ENCODE results near the gene RBM33.
"Not testable (repeated sequence)": the region's sequence is repeated elsewhere in the genome, so short reads cannot be mapped to it uniquely, and the experiment has no call there.

The RBM33 gene

DNA sequence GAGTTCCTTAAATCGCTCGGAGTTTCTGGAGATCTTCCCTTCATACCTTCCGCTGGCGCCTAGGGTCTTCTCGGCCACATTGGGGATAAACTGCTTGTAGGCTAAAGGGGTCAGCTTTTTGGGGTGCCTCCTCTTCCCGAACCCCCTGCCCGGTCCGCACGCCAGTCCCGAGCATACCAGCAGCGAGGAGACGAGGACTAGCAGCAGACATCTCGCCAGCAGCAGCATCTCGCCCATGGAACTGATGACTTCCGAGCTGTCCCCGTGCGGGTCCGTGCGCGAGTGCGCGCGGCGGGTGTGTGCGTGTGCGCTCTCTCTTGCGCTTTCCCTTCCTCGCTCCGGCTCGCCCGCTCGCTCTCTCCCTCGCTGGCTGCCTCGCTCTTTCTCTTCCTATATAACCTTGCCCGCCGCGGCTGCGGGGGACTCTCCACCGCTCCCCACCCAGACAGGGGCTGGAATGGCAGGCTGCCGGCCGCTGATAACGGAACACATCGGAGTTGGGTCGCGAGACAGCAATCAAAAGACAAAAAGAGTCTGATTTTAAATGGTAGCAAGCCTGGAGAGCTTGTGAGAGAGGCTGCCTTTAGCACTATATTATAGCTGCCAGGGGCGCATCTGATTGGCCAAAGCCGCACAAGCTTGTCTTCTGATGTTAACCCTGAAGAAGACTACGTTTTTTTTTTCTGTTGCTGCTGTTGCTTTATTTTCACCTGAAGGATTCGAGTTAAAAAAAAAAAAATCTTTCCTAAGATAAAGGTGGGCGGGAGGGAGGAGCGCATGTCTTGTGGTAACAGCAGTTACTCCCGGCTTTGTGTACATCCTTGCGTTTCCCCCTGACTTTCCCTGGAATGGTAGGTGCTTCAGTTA lies 167.7 kb downstream of the RBM33 start, which contains the start of gene SHH:
Gene SHH (minus strand): TSS at position 569 of the 867 bp plus-strand sequence. CDS start 341 bp downstream, at position 228.
- DNase-seq = no peak

DNA sequence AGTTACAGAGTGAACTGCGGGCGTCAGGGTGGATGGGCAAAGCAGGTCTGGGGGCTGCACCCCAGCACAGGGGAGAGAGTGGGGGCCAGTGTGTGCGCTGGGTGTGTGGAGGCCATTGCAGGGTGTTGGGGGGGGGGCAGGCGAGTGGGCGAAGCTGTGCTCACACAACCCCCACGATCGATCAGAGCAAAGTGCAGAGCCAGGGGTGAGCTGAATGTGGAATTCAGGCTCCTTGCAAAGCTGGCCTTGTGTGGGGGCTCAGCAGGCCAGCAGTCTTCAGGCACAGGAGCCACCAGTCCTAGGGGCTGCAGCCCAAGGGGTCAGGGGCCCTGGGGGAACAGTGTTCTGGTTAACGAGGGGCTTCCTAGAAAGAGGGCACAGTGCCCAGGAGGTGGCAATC lies 168.7 kb downstream of the RBM33 start:
- no peak for DNase-seq

DNA sequence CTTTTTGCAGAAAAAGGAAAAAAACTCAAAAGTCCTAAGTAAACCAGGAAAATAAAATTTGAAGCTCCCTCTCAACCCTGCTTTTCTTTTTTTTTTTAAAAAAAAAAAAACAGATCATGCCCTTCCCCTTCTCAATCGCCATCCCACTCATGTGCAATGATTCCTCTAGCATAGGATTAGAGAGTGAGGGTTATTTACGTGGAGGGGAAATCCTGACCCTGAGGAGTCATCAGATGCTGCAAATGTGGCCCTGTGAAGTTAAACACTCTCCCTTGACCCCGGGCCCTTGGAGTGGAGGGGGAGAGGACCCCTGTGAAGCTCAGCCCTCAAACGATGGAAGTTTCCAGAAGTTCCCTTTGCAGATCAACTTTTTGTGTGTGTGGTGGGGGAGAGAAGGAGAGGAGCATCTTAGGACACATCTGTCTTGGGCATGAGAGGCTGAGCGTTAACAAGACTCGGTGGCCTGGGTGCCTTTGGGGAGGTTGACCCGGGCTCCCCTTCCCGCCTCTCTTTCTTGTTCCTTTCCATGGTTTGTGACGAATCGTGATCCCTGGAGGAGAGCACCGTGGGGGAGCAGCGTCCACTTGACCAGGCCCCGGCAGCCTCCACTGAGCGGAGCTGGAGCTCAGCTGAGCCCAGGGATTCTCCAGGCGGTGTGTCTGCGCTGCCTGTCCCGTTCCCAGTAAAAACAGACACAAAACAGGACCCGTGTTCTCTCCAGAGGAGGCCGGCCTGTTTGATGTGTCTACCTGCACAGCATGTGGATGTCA lies 169.3 kb downstream of the RBM33 start:
- no peak for DNase-seq

DNA sequence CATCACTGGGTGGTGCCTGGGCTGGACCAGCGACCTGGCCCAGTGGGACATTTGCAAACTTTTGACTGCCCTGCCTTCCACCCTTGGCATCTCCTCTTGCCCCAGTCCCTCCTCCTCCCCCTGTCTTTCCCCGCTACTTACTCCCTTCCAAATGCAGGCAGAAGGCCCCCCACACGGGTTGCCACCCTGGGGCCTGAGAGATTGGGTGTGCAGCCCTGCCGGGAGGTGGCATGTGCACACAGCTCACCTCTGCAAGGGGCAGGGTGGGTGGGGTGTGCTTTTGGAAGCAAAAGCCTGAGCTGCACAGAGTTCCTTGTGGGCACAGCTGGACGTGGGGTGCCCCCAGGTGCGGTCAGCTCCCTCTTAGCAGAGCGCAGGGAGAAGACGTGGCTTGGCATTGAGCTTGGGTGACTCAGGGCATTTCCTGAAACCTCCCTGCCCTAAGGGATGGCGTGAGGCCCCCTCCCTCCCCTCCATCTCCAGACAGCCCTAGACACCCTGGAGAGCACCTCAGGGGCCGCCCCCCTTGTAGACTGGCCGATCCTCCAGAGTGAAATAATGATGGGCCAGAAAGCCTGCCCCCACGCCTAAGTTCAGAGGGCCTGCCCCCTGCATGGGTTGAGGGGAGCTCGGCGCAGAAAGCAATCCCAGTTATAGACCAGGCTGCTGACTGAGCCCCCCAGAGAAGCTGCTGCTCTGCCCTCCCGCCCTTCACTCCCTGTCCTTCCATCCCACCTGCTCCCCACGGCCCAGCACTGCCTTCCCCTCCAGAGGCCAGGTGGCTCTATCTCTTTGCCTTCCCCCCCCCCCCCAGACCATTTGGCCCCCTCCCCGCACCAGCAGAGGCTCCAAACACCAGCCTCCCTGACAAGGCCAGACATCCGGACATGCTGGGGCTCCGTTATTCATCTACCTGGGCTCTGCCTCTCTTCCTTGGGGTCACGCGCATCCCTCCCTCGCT lies 170.1 kb downstream of the RBM33 start:
- no peak for DNase-seq

DNA sequence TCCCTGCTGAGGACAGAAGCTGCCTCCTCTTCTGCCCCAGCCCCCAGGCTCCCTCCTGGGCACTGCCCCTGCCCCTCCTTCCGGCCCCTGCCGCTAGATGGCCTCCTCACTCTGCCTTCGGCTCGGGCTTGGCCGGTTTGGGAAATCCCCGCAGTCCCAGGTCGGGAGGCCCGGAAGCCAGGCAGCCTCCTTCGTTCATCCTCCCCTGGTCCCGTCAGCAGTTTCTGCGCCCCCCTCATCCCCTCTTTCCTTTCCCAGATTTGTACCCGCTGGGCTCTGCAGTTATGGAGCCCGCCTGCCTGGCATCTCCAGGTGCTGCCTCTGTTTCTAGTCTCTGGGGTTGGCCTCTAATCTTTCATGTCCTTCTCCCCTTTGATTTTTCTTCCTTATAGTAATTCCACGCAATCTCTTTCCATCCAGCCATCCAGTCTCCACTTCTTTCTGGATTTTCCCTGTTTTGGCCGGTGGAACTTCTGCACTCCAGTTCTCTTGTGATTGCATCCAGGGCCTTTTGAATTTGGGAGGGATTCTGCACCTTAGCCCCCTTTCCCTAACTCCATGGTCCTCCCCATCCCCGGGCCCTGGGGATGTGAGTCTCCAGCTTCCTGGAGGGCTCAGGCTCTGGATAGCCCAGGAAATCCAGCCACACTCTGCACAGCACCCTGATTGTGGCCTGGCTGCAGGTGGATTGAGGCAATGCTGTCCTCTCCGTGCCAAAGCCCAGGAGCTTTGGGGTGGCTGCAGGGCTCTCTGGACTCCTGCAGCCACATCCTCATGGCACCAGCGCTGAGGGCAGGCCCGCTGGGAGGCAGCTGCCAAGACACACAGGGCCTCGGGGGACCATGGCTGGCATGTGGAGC lies 171.1 kb downstream of the RBM33 start:
- peak; percentile 89 for DNase-seq

DNA sequence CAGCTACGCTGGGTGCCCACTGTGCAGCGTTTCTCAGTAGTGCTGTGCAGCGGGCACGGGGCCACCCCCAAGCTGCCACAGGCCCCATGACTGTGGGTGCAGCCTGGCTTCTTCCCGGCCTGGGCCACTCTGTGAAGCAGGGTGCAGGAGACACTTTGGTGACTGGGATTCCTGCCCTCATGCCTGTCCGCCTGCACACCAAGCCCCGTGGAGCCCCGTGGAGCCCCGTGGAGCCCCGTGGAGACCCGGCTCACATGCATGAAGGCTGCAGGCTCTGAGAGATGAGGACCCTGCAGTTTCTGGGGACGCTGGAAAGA lies 171.7 kb downstream of the RBM33 start:
- DNase-seq = no peak

DNA sequence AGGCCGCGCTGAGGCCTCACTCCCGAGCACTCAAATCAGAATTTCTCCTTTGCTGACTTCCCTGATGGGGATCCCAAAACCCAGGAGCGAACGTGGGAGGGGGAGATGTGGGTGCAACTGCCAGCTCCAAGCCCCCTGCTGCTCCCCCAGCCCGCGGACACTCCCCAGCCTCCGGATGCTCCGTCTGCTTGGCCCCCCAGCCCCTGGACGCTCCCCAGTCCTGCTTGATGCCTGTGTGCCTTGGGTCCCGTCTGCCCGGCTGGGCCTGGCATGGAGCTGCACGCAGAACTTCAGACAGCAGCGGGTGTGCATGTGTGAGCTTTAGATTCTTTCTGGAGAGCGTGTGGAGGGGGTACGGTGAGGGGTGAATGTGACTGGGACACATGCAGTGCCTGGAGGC lies 172.5 kb downstream of the RBM33 start:
- no peak for DNase-seq

DNA sequence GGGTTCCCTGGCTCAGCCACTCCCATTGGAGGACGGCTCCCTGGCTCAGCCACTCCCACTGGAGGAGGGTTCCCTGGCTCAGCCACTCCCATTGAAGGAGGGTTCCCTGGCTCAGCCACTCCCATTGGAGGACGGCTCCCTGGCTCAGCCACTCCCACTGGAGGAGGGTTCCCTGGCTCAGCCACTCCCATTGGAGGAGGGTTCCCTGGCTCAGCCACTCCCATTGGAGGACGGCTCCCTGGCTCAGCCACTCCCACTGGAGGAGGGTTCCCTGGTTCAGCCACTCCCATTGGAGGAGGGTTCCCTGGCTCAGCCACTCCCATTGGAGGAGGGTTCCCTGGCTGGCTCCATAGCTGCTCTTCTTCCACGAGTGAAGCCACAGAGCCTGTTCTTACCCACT lies 173.1 kb downstream of the RBM33 start:
- not testable (repeated sequence) for DNase-seq

DNA sequence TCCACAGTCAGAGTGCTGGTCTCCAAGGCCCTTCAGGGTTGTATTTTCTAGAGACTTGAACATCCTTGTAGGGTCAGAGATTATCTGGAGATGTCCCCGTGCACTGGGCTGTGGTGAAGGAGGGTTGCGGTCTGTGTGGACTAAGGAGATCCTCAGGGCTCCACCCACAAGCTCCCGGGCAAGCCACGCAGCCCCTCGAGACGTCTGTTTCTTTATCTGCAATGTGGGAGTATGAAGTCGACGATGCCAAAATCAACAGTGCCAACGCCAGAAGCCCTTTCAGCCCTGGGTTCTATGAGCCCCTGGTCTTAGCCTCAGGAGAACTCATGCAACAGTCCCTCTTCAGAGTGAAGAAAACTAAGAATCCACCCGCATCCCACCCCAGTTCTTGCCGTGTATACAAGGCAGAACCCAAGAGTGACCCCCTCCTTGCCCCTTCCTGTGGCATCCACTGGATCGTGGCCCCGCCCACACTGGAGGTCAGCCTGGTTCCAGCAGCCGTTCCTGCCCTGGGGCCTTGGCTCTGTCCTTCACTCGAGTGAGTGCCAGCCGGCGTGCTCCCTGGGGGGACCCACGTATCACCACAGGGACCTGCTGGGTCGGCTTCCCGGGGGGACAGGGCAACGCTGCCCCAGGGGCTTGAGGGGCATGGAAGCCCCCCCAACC lies 173.8 kb downstream of the RBM33 start:
- DNase-seq = no peak

DNA sequence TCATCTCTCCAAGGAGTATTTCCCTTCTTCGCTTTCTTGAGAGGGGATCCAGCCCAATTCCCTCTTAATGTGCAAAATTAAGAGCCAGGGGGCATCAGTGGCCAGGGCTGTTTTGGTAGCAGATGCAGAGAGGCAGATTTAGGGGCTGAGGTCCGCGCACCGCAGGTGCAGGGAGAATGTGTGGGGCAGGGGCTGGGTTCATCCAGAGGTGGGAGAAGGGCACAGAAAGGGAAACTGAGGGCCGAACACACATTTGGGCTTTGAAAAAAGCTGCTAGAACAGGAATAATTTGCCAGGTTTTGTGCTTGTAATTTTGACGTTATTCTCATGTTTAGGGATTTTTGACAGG lies 174.3 kb downstream of the RBM33 start:
- no peak for DNase-seq

DNA sequence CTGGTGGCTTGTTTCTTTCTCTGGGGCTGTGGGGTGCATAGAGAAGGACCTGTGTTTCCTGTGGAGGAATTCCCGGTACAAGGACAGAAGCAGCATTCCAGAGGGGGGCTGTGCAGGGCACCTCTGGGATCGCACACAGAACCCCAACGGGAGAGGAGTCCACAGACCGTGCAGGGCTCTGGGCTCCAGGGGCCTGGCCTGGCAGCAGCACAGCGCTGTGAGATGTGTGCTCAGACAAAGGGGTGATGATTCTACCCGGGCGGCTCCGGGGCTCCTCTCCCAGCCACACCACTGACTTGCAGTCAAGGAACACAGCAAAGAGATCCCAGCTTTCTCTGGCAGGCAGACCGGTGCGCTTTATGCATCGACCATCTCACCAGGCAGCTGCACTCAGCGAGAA lies 174.7 kb downstream of the RBM33 start:
- DNase-seq = no peak

DNA sequence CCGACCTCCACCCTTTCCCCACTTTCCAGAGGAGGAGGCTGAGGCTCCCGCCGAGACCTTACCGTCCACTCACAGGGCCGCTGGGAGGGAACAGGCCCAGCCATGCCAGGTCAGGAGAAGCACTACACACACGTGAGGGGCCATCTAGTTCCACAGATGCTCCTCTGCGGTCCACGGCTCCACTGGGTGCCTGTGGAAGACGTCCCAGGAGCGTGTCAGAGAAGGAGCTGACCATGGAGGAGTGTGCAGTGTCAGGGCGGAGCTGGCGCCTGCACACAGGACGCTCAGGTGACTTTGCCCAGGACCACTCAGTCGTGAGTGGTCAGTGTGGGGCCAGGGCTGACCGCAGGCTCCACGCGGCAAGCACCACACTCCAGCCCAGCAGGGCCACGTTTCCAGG lies 175.8 kb downstream of the RBM33 start:
- no peak for DNase-seq

DNA sequence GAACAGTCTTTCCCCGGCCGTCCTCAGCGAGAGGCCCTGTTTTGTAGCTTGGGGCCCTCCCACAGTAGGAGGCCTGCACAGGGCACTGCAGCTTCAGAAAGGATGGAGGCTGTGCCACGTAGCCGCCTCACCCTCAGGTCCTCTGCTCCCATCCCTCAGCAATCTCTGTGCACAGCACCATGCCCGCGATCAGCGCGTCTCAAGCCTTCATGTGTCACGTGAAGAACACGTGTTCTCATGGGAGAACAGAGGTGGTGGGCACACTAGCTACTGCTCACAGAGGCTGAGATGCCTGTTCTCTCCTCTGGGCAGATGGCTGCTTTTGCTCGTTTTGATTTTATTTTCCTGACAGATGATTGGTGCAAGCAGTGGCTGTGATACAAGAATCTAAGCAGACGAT lies 176.3 kb downstream of the RBM33 start:
- no peak for DNase-seq

DNA sequence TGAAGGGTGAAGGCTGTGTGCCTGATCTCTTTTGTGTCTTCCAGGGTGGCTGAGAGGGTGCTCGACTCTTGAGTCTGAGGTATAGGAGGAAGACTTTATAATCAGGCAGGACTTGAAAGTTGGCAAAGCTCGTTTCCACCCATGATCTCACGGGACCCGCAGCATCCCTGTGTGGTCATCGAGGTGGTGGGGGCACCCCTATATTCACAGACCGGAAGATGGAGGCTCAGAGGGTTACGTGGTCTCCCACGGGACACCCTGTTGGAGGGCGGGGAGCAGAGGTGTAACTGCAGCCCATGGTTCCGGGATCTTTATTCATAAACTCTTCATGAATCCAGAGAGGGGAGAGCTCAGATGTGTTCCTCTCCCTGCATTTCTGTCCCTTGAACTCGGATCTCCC lies 177.4 kb downstream of the RBM33 start:
- DNase-seq = no peak

DNA sequence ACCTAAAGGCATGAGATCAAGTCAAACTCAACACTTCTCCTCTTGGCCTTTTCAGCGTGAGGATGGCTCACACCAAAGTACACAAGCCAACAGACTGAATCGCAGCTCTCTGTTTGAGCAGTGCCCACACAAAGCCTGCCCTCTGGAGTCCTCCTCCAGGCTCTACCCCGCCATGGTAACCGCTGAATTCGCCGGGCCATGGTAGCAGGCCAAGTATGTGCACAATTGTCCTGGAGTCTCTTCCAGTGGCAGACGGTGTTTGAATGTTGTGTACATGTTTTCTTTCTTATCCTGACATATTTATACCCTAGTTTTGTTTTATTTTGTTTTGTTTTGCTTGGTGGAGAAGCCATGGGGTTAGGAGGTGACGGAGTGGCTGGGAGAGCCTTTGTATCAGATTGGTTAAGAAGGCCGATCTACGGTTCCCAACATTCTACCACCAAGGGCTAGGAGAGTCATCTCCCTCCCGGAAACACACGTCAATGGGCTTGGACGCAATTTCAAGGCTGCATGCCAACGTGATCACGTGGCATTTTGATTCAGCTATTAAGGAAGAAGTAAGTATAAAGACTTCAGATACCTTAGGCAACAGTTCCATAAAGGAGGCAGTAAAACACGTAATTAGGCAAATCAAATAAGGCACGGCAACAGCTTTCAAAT lies 179.9 kb downstream of the RBM33 start:
- no peak for DNase-seq

DNA sequence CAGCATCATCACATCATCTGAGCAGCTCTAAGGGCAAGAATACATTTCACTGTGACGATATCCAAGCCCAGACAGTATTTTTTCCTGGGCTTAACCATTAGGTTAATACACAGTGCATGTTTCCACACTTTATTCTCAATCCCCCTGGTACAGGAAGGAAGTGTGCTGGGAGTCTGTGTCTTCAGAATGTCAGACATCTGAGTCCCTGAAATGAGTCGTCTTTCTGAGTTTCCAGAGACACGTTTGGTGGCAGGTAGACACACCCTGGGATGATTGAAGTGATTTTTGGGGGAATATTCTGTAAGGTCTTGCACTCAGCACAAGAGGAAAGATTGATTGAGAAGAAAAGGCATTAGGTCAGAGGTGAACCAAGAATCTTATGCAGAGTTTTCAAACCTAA lies 180.9 kb downstream of the RBM33 start:
- no peak for DNase-seq

DNA sequence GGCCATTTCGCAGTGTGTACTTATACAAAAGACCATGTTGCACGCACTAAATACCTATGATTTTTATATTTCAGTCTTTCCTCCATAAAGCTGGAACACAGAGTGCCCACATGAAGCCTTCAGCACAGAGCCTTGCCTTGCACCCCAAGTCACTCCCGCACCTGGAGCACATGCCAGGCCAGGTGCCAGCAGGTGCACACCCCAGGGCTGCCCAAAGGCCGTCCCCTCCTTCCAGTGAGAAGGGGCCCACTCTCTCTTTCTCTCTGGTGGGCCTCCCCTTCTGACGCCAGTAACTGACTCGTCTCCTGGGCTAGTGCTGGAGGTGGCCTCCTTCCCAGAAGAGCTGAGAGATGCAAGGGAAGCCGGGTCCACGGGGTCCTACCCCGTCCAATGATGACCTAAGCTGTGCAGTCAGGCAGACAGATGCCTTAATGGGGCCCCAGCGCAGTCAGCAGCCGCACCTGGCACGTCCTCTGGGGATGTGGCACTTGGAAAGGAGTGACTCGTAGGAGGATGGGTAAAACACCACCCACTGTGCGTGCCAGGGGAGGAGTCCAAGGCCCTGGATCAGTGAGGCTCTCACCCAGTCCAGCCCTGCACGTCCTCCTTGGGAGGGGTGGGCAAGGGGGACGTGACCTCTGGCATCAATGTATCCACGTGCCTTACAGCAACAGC lies 185.5 kb downstream of the RBM33 start:
- DNase-seq = no peak
